ENCODE measurements around the gene LPCAT3. TPM values are rescaled to one million over a fixed set of nuclear protein-coding genes. Genes with fewer than 3 reads are reported as not detected.

Gene LPCAT3
- total and polyA plus RNA-seq, 2 experiments from 2014 or later: 11.8 to 19.7 TPM

- no peaks in the 10 kb centered on the region for H3K4me1 ChIP-seq (ENCODE audit: insufficient read depth)
- H3K79me2 ChIP-seq (ENCODE audit: insufficient read depth): no peaks in the 10 kb centered on the region
- in situ Hi-C loops (cut with MboI): no loop called here
- H3K9ac ChIP-seq: no peak overlapping the region
- peaks cover 26% of the 10 kb centered on the region for H3K36me3 ChIP-seq (ENCODE audit: low read depth)
- no peak for TF ChIP-seq EZH2phosphoT487 (IDR thresholded peaks at IDR 0.05; ENCODE audit: insufficient read depth, low read depth)
- TF ChIP-seq EZH2 (IDR thresholded peaks at IDR 0.05; ENCODE audit: insufficient read depth, poor library complexity, severe bottlenecking): no peak
- no peak overlapping the region for H2AFZ ChIP-seq
- DNase-seq: no peak
- H3K9me3 ChIP-seq (ENCODE audit: low read depth): no peaks in the 10 kb centered on the region
- no peak overlapping the region for H3K27ac ChIP-seq
- H3K4me3 ChIP-seq: no peak overlapping the region
- no peaks in the 10 kb centered on the region for H3K27me3 ChIP-seq (replicated peaks; ENCODE audit: insufficient read depth)
- H3K9me2 ChIP-seq (ENCODE audit: insufficient read depth): no peaks in the 10 kb centered on the region
- 97 to 98% methylated on average over 4 of the region's 4 CpGs for WGBS, 2 experiments (ENCODE audit: low coverage in 1 of 2, low lambda C conversion rate in 2 of 2, missing lambda C conversion rate in 2 of 2)
- no peak overlapping the region for H3K4me2 ChIP-seq (ENCODE audit: unreplicated experiment)
- H3F3A ChIP-seq (ENCODE audit: insufficient read depth): no peaks in the 10 kb centered on the region
- no peaks in the 10 kb centered on the region for H4K20me1 ChIP-seq (ENCODE audit: insufficient read depth)
Measured at GRCh38 chr12:6980075-6980474, 38.2 kb downstream of the LPCAT3 start.

GRCh38 chr12:6979453-6979852 lies 38.8 kb downstream of the LPCAT3 start:
- in situ Hi-C loops (cut with MboI): no loop called here
- peaks cover 32% of the 10 kb centered on the region for H3K36me3 ChIP-seq (ENCODE audit: low read depth)
- TF ChIP-seq EZH2phosphoT487 (IDR thresholded peaks at IDR 0.05; ENCODE audit: insufficient read depth, low read depth): no peak
- no peak for TF ChIP-seq EZH2 (IDR thresholded peaks at IDR 0.05; ENCODE audit: insufficient read depth, poor library complexity, severe bottlenecking)

GRCh38 chr12:6979021-6979420 lies 39.3 kb downstream of the LPCAT3 start:
- H3K27ac ChIP-seq: no peak overlapping the region
- H3K4me2 ChIP-seq (ENCODE audit: unreplicated experiment): no peak overlapping the region
- no peak for TF ChIP-seq EZH2phosphoT487 (IDR thresholded peaks at IDR 0.05; ENCODE audit: insufficient read depth, low read depth)
- no peak for TF ChIP-seq EZH2 (IDR thresholded peaks at IDR 0.05; ENCODE audit: insufficient read depth, poor library complexity, severe bottlenecking)
- no peak overlapping the region for H3K9ac ChIP-seq
- no peaks in the 10 kb centered on the region for H3K4me1 ChIP-seq (ENCODE audit: insufficient read depth)
- no peak overlapping the region for H2AFZ ChIP-seq
- H4K20me1 ChIP-seq (ENCODE audit: insufficient read depth): no peaks in the 10 kb centered on the region
- peaks cover 6% of the 10 kb centered on the region; the same call in 1 of the 2 replicates for H3F3A ChIP-seq (ENCODE audit: insufficient read depth)
- no peaks in the 10 kb centered on the region for H3K27me3 ChIP-seq (replicated peaks; ENCODE audit: insufficient read depth)
- no peaks in the 10 kb centered on the region for H3K9me2 ChIP-seq (ENCODE audit: insufficient read depth)
- in situ Hi-C loops (cut with MboI): no loop called here
- 69 to 73% methylated on average over 6 of the region's 6 CpGs for WGBS, 2 experiments (ENCODE audit: low coverage in 1 of 2, low lambda C conversion rate in 2 of 2, missing lambda C conversion rate in 2 of 2)
- peaks cover 37% of the 10 kb centered on the region for H3K36me3 ChIP-seq (ENCODE audit: low read depth)
- no peak for DNase-seq
- no peaks in the 10 kb centered on the region for H3K9me3 ChIP-seq (ENCODE audit: low read depth)
- peaks cover 5% of the 10 kb centered on the region; the same call in 1 of the 2 replicates for H3K79me2 ChIP-seq (ENCODE audit: insufficient read depth)
- H3K4me3 ChIP-seq: no peak overlapping the region

More at GRCh38 chr12:6979453-6979852, 38.8 kb downstream of the LPCAT3 start:
- H3K4me3 ChIP-seq: no peak overlapping the region
- no peaks in the 10 kb centered on the region for H3K9me2 ChIP-seq (ENCODE audit: insufficient read depth)
- H3K9me3 ChIP-seq (ENCODE audit: low read depth): no peaks in the 10 kb centered on the region
- WGBS, 2 experiments (ENCODE audit: low coverage in 1 of 2, low lambda C conversion rate in 2 of 2, missing lambda C conversion rate in 2 of 2): 83 to 84% methylated on average over 3 of the region's 3 CpGs
- no peaks in the 10 kb centered on the region for H3K27me3 ChIP-seq (replicated peaks; ENCODE audit: insufficient read depth)
- peaks cover 5% of the 10 kb centered on the region; the same call in 1 of the 2 replicates for H3F3A ChIP-seq (ENCODE audit: insufficient read depth)
- no peak overlapping the region for H3K4me2 ChIP-seq (ENCODE audit: unreplicated experiment)
- no peak overlapping the region for H2AFZ ChIP-seq
- no peaks in the 10 kb centered on the region for H3K4me1 ChIP-seq (ENCODE audit: insufficient read depth)
- no peaks in the 10 kb centered on the region for H4K20me1 ChIP-seq (ENCODE audit: insufficient read depth)
- no peak overlapping the region for H3K27ac ChIP-seq
- no peak for DNase-seq
- no peak overlapping the region for H3K9ac ChIP-seq
- H3K79me2 ChIP-seq (ENCODE audit: insufficient read depth): 0 out of 2 replicates have a peak, but pooled peaks cover under 1% of the 10 kb centered on the region

- Histone ChIP-seq H3K27me3 (replicated peaks; ENCODE audit: insufficient read depth) (no peaks in the 10 kb centered on the region), H3K4me1 (ENCODE audit: insufficient read depth) (no peaks in the 10 kb centered on the region), H3K9me3 (ENCODE audit: low read depth) (no peaks in the 10 kb centered on the region), H3K4me2 (ENCODE audit: unreplicated experiment) (no peak overlapping the region), H3K4me3 (no peak overlapping the region), H3K36me3 (ENCODE audit: low read depth) (peaks cover 37% of the 10 kb centered on the region), H3K27ac (no peak overlapping the region), H4K20me1 (ENCODE audit: insufficient read depth) (no peaks in the 10 kb centered on the region), H3K79me2 (ENCODE audit: insufficient read depth) (peaks cover 9% of the 10 kb centered on the region), H3F3A (ENCODE audit: insufficient read depth) (peaks cover 6% of the 10 kb centered on the region; the same call in 1 of the 2 replicates), H3K9me2 (ENCODE audit: insufficient read depth) (no peaks in the 10 kb centered on the region), H3K9ac (no peak overlapping the region), H2AFZ (no peak overlapping the region)
- DNase-seq: no peak
- 66 to 73% methylated on average over 3 of the region's 3 CpGs for WGBS, 2 experiments (ENCODE audit: low coverage in 1 of 2, low lambda C conversion rate in 2 of 2, missing lambda C conversion rate in 2 of 2)
- in situ Hi-C loops (cut with MboI): no loop called here
- TF ChIP-seq EZH2phosphoT487 (IDR thresholded peaks at IDR 0.05; ENCODE audit: insufficient read depth, low read depth) (no peak), EZH2 (IDR thresholded peaks at IDR 0.05; ENCODE audit: insufficient read depth, poor library complexity, severe bottlenecking) (no peak)
Measured at GRCh38 chr12:6978611-6979011, 39.7 kb downstream of the LPCAT3 start.

GRCh38 chr12:6978188-6978587 lies 40.1 kb downstream of the LPCAT3 start:
- H3K27me3 ChIP-seq (replicated peaks; ENCODE audit: insufficient read depth): no peaks in the 10 kb centered on the region
- no peaks in the 10 kb centered on the region for H3K9me2 ChIP-seq (ENCODE audit: insufficient read depth)
- H3K9ac ChIP-seq: no peak overlapping the region
- H3K9me3 ChIP-seq (ENCODE audit: low read depth): no peaks in the 10 kb centered on the region
- H3K4me1 ChIP-seq (ENCODE audit: insufficient read depth): no peaks in the 10 kb centered on the region
- H2AFZ ChIP-seq: no peak overlapping the region
- DNase-seq: no peak
- no peak overlapping the region for H3K4me3 ChIP-seq
- H3K36me3 ChIP-seq (ENCODE audit: low read depth): peaks cover 34% of the 10 kb centered on the region
- H3K79me2 ChIP-seq (ENCODE audit: insufficient read depth): peaks cover 13% of the 10 kb centered on the region
- no peaks in the 10 kb centered on the region for H4K20me1 ChIP-seq (ENCODE audit: insufficient read depth)
- no peak overlapping the region for H3K4me2 ChIP-seq (ENCODE audit: unreplicated experiment)
- peaks cover 6% of the 10 kb centered on the region; the same call in 1 of the 2 replicates for H3F3A ChIP-seq (ENCODE audit: insufficient read depth)
- in situ Hi-C loops (cut with MboI): no loop called here
- 86 to 88% methylated on average over 6 of the region's 6 CpGs for WGBS, 2 experiments (ENCODE audit: low coverage in 1 of 2, low lambda C conversion rate in 2 of 2, missing lambda C conversion rate in 2 of 2)
- no peak overlapping the region for H3K27ac ChIP-seq
- TF ChIP-seq EZH2phosphoT487 (IDR thresholded peaks at IDR 0.05; ENCODE audit: insufficient read depth, low read depth) (no peak), EZH2 (IDR thresholded peaks at IDR 0.05; ENCODE audit: insufficient read depth, poor library complexity, severe bottlenecking) (no peak)
